GM12892 (cell line): Measurements from ENCODE around the gene CPB2.

Experiments used
- DNase-seq: peaks from one replicate; pipeline ENCODE4 v3.0.0; 2011; ENCODE audit not compliant: insufficient read length
- FAIRE-seq: peaks from 2 replicates; lab custom pipeline; 2011; peaks lifted over from hg19 to GRCh38; lab: Jason Lieb, UNC
- POLR2A ChIP-seq: IDR thresholded peaks from 2 replicates; pipeline ENCODE4 v1.6.1; 2011; ENCODE audit warnings: low read depth, low read length, control low read depth
- POLR2AphosphoS5 ChIP-seq: IDR thresholded peaks from 2 replicates; pipeline ENCODE4 v1.6.1; 2011; ENCODE audit warnings: low read depth, low read length, control low read depth
- TAF1 ChIP-seq: IDR thresholded peaks from 2 replicates; pipeline ENCODE4 v1.6.1; 2011; ENCODE audit warnings: low read depth, mild to moderate bottlenecking, control low read depth, low read length, borderline replicate concordance

Gene CPB2

GRCh38 chr13:46008631-46009030, 96.2 kb downstream of the CPB2 start:
- TF ChIP-seq POLR2A: no peak
- TF ChIP-seq TAF1: no peak
- TF ChIP-seq POLR2AphosphoS5: no peak
- FAIRE-seq: no peak
- no peak for DNase-seq

GRCh38 chr13:46006688-46007452, 98.0 kb downstream of the CPB2 start:
- no peak for DNase-seq

GRCh38 chr13:46004491-46004890, 100.3 kb downstream of the CPB2 start:
- TF ChIP-seq POLR2AphosphoS5 (no peak), TAF1 (no peak), POLR2A (no peak)
- no peak for DNase-seq
- FAIRE-seq: no peak

More at GRCh38 chr13:46006688-46007452, 98.0 kb downstream of the CPB2 start:
- TF ChIP-seq TAF1 (no peak), POLR2AphosphoS5 (no peak), POLR2A (no peak)
- FAIRE-seq: no peak
